NCI-H187 treated with DMSO at 0.1 percent for 48 hours (cell line): ENCODE results near the gene BYSL.

Experiments used
- DNase-seq: peaks from one replicate; lab custom pipeline; 2025; lab: John Stamatoyannopoulos, UW

BYSL gene

GRCh38 chr6:41976794-41977484, 55.6 kb downstream of the BYSL start:
- DNase-seq: no peak
